H1 (cell line): Measurements from ENCODE around the gene PDIA6. TPM values are rescaled to one million over a fixed set of nuclear protein-coding genes. Genes with fewer than 3 reads are reported as not detected.

Experiments
- CTCF ChIA-PET: fragments of 300-600 bp; sonication (Branson Sonifier 250); formaldehyde crosslinking; loops from one replicate; lab custom pipeline; 2021; ENCODE audit not compliant: partially characterized antibody; lab: Charles Lee
- POLR2A ChIA-PET: fragments of 300-600 bp; sonication (Branson Sonifier 250); formaldehyde crosslinking; loops from one replicate; lab custom pipeline; 2021; ENCODE audit warnings: inconsistent platforms; ENCODE audit not compliant: partially characterized antibody; lab: Charles Lee
- DNase-seq, 2 experiments: peaks; one replicate each; pipeline versions ENCODE4 v3.0.0 to v3.0.0-alpha.2; 2010 to 2022; ENCODE audit warnings: low spot score in 2 of 2, low read depth in 1 of 2, mixed read lengths in 1 of 2
- FAIRE-seq: peaks from 2 replicates; lab custom pipeline; 2011; peaks lifted over from hg19 to GRCh38; lab: Jason Lieb, UNC
- H2AFZ ChIP-seq: 2 replicates; pipeline ENCODE4 v1.8.1; 2012; ENCODE audit warnings: low read length, inconsistent platforms
- H2AK5ac ChIP-seq: 2 replicates; pipeline ENCODE4 v1.6.1; 2013; ENCODE audit warnings: low read depth, low read length
- H2BK120ac ChIP-seq: replicated peaks from 2 replicates; pipeline ENCODE3; 2013; ENCODE audit warnings: low read depth, low read length, inconsistent platforms
- H2BK12ac ChIP-seq: 2 replicates; pipeline ENCODE4 v1.6.1; 2013; ENCODE audit warnings: low read depth, low read length
- H2BK15ac ChIP-seq: 2 replicates; pipeline ENCODE4 v1.6.1; 2013; ENCODE audit warnings: low read length
- H2BK20ac ChIP-seq: 2 replicates; pipeline ENCODE4 v1.6.1; 2013; ENCODE audit warnings: low read length
- H2BK5ac ChIP-seq: 2 replicates; pipeline ENCODE4 v1.6.1; 2013; ENCODE audit warnings: low read depth, low read length
- H3K14ac ChIP-seq: 2 replicates; pipeline ENCODE4 v1.6.1; 2013; ENCODE audit warnings: inconsistent platforms; ENCODE audit not compliant: insufficient read length
- H3K18ac ChIP-seq: 2 replicates; pipeline ENCODE4 v1.6.1; 2013; ENCODE audit warnings: low read length; ENCODE audit errors: extremely low read depth
- H3K23ac ChIP-seq: 2 replicates; pipeline ENCODE4 v1.6.1; 2013; ENCODE audit warnings: inconsistent platforms; ENCODE audit not compliant: insufficient read length
- H3K23me2 ChIP-seq: 2 replicates; pipeline ENCODE4 v1.6.1; 2013; ENCODE audit warnings: low read depth, low read length
- H3K27ac ChIP-seq: 2 replicates; pipeline ENCODE4 v1.6.1; 2011; ENCODE audit warnings: low read depth, low read length, inconsistent platforms
- H3K27me3 ChIP-seq, 4 experiments: replicated peaks in 1 of 4; 1 replicate in 1 of 4; 2 replicates in 3 of 4; pipeline versions ENCODE4 v1.6.1 to v1.8.1; 2011 to 2013; ENCODE audit warnings: low read length in 3 of 4, mild to moderate bottlenecking in 3 of 4, inconsistent platforms in 2 of 4, mixed read lengths in 2 of 4, moderate library complexity in 1 of 4; ENCODE audit not compliant: control insufficient read depth in 3 of 4, insufficient read depth in 3 of 4; ENCODE audit errors: extremely low read depth in 1 of 4
- H3K36me3 ChIP-seq, 4 experiments: 2 replicates each; pipeline versions ENCODE4 v1.6.1 to v1.8.1; 2011 to 2013; ENCODE audit warnings: mild to moderate bottlenecking in 4 of 4, low read length in 3 of 4, moderate library complexity in 2 of 4, control low read depth in 1 of 4, inconsistent platforms in 1 of 4; ENCODE audit not compliant: insufficient read depth in 4 of 4, control insufficient read depth in 2 of 4
- H3K4ac ChIP-seq: replicated peaks from 2 replicates; pipeline ENCODE3; 2013; ENCODE audit warnings: low read length, low read depth, mixed read lengths, inconsistent platforms; ENCODE audit not compliant: insufficient read length
- H3K4me1 ChIP-seq, 4 experiments: replicated peaks in 1 of 4; 1 replicate in 1 of 4; 2 replicates in 3 of 4; pipeline versions ENCODE4 v1.6.1 to v1.8.1; 2011 to 2013; ENCODE audit warnings: low read length in 3 of 4, inconsistent platforms in 2 of 4, mixed read lengths in 1 of 4; ENCODE audit not compliant: insufficient read depth in 4 of 4, control insufficient read depth in 3 of 4
- H3K4me2 ChIP-seq, 2 experiments: 2 replicates each; pipeline versions ENCODE4 v1.6.1 to v1.8.1; 2011 to 2013; ENCODE audit warnings: low read depth in 2 of 2, low read length in 2 of 2, control low read depth in 1 of 2, inconsistent platforms in 1 of 2, mild to moderate bottlenecking in 1 of 2; ENCODE audit not compliant: insufficient read depth in 1 of 2
- H3K4me3 ChIP-seq, 4 experiments: fragments of 200-600, 300-600 bp in 1 of 4; sonication (generic), shearing (Covaris generic), sonication (Bioruptor Twin) in 1 of 4; 2 replicates each; pipeline versions ENCODE4 v1.5.1 to v1.8.1; 2011 to 2016; ENCODE audit warnings: low read length in 4 of 4, low read depth in 3 of 4, control low read depth in 2 of 4, inconsistent platforms in 2 of 4, mild to moderate bottlenecking in 2 of 4, mixed read lengths in 1 of 4, moderate library complexity in 1 of 4; ENCODE audit not compliant: insufficient read depth in 2 of 4; ENCODE audit errors: extremely low read depth in 1 of 4
- H3K56ac ChIP-seq: replicated peaks from 2 replicates; pipeline ENCODE3; 2013; ENCODE audit warnings: low read depth, mild to moderate bottlenecking, mixed read lengths, low read length, inconsistent platforms; ENCODE audit not compliant: insufficient read length
- H3K79me1 ChIP-seq: 2 replicates; pipeline ENCODE4 v1.6.1; 2013; ENCODE audit warnings: low read depth, low read length, control low read depth
- H3K79me2 ChIP-seq, 2 experiments: 2 replicates each; pipeline versions ENCODE4 v1.6.1 to v1.8.1; 2012 to 2013; ENCODE audit warnings: low read length in 2 of 2, mild to moderate bottlenecking in 2 of 2, inconsistent platforms in 1 of 2; ENCODE audit not compliant: insufficient read depth in 2 of 2, control insufficient read depth in 1 of 2
- H3K9ac ChIP-seq, 4 experiments: replicated peaks in 1 of 4; 1 replicate in 1 of 4; 2 replicates in 3 of 4; pipeline versions ENCODE4 v1.6.1 to v1.8.1; 2011 to 2013; ENCODE audit warnings: low read depth in 3 of 4, low read length in 3 of 4, control low read depth in 2 of 4, mild to moderate bottlenecking in 2 of 4, moderate library complexity in 2 of 4, inconsistent platforms in 1 of 4; ENCODE audit errors: extremely low read depth in 1 of 4
- H3K9me3 ChIP-seq, 2 experiments: 2 replicates each; pipeline versions ENCODE4 v1.6.1 to v1.8.1; 2012 to 2013; ENCODE audit warnings: mild to moderate bottlenecking in 2 of 2, moderate library complexity in 2 of 2, control low read depth in 1 of 2, inconsistent platforms in 1 of 2, low read depth in 1 of 2, low read length in 1 of 2, mixed read lengths in 1 of 2; ENCODE audit not compliant: insufficient read depth in 2 of 2
- H4K20me1 ChIP-seq, 2 experiments: replicated peaks in 1 of 2; 2 replicates each; pipeline versions ENCODE3 to v1.8.1; 2011 to 2013; ENCODE audit warnings: inconsistent platforms in 2 of 2, low read length in 2 of 2, mild to moderate bottlenecking in 1 of 2; ENCODE audit not compliant: insufficient read depth in 2 of 2, control insufficient read depth in 1 of 2
- H4K5ac ChIP-seq: 2 replicates; pipeline ENCODE4 v1.6.1; 2013; ENCODE audit warnings: low read length, low read depth, mixed read lengths, inconsistent platforms; ENCODE audit not compliant: insufficient read length
- H4K8ac ChIP-seq: 2 replicates; pipeline ENCODE4 v1.8.0; 2013; ENCODE audit warnings: mild to moderate bottlenecking, moderate library complexity, low read length, inconsistent platforms; ENCODE audit not compliant: insufficient read depth; ENCODE audit errors: extremely low read depth
- H4K91ac ChIP-seq: replicated peaks from 2 replicates; pipeline ENCODE3; 2013; ENCODE audit warnings: low read length, mixed read lengths, inconsistent platforms; ENCODE audit not compliant: insufficient read length
- BACH1 ChIP-seq: IDR thresholded peaks from 2 replicates; pipeline ENCODE4 v1.6.1; 2012; ENCODE audit warnings: low read length, improper control_type of control experiment
- CEBPB ChIP-seq: IDR thresholded peaks from 2 replicates; pipeline ENCODE4 v1.6.1; 2012; ENCODE audit warnings: low read depth, low read length
- CREB1 ChIP-seq: IDR thresholded peaks from 2 replicates; pipeline ENCODE4 v1.6.1; 2012; ENCODE audit warnings: inconsistent platforms
- GTF2F1 ChIP-seq: IDR thresholded peaks from 2 replicates; pipeline ENCODE4 v1.6.1; 2012; ENCODE audit warnings: low read depth, low read length, improper control_type of control experiment, borderline replicate concordance
- KDM1A ChIP-seq: fragments of 200-600, 300-600 bp; sonication (generic); IDR thresholded peaks from 2 replicates; pipeline ENCODE4 v1.7.1; 2016; ENCODE audit warnings: mild to moderate bottlenecking, low read length, borderline replicate concordance
- POLR2A ChIP-seq, 2 experiments: IDR thresholded peaks; 1 replicate in 1 of 2; 2 replicates in 1 of 2; pipeline ENCODE4 v1.6.1; 2011; ENCODE audit warnings: low read depth in 2 of 2, low read length in 2 of 2, mild to moderate bottlenecking in 2 of 2; ENCODE audit errors: control extremely low read depth in 1 of 2
- SP1 ChIP-seq: IDR thresholded peaks from 2 replicates; pipeline ENCODE4 v1.6.1; 2011; ENCODE audit warnings: low read depth, low read length
- SP2 ChIP-seq: IDR thresholded peaks from 2 replicates; pipeline ENCODE4 v1.6.1; 2012; ENCODE audit warnings: mild to moderate bottlenecking, low read length, inconsistent platforms
- SUZ12 ChIP-seq: fragments of 200-600 bp; sonication (generic); IDR thresholded peaks from 2 replicates; pipeline ENCODE4 v1.6.1; 2012; ENCODE audit warnings: mild to moderate bottlenecking, inconsistent platforms, low read length, moderate library complexity, mixed read lengths
- TCF12 ChIP-seq: IDR thresholded peaks from 2 replicates; pipeline ENCODE4 v1.6.1; 2011; ENCODE audit warnings: low read depth, mild to moderate bottlenecking, low read length
- YY1 ChIP-seq: IDR thresholded peaks from 2 replicates; pipeline ENCODE4 v1.6.1; 2011; ENCODE audit warnings: low read depth, mild to moderate bottlenecking, low read length
- WGBS, 2 experiments: shearing (Covaris generic) in 1 of 2; methylation state at CpG; one replicate each; pipeline versions ENCODE4 v1.1.6 to v1.1.7; 2013 to 2015; ENCODE audit warnings: low lambda C conversion rate in 2 of 2, mixed read lengths in 2 of 2, inconsistent platforms in 1 of 2, low coverage in 1 of 2, missing lambda C conversion rate in 1 of 2; ENCODE audit not compliant: insufficient replicate concordance in 2 of 2, insufficient coverage in 1 of 2, insufficient read length in 1 of 2; ENCODE audit errors: extremely low coverage in 1 of 2, missing lambda C conversion rate in 1 of 2; 5-methylcytosine and 5-hydroxymethylcytosine counted together
- polyA plus RNA-seq, 7 experiments: library from polyadenylated mRNA; depleted of rRNA in 3 of 7; stranded (reverse) in 5 of 7; unstranded in 2 of 7; fragments of >200 nt in 5 of 7; fragments of 200-250 nt in 2 of 7; gene quantifications; 1 replicate in 5 of 7; 2 replicates in 1 of 7; 4 replicates in 1 of 7; pipeline versions ENCODE4 v1.2.1 to v1.2.3, GENCODE V29; 2011 to 2013; ENCODE audit warnings: missing spikeins in 2 of 7, mixed read lengths in 2 of 7
- total RNA-seq: library from RNA; stranded (reverse); fragmentation: NEBNext Ultra II Directional; extraction: Animal tissue kit (Norgen Biotek cat#: 25700); gene quantifications from 2 replicates; pipeline ENCODE4 v1.2.1, GENCODE V29; 2021

PDIA6 gene
- total and polyA plus RNA-seq, 2 of the 8 experiments (the other 6 are each of a cell fraction or from before 2014, with no cell fraction given) = 181 to 384 TPM

GRCh38 chr2:10777842-10778723, 34.5 kb downstream of the PDIA6 start:
- POLR2A ChIA-PET = interaction anchor here (0.5 to 2.9 kb wide), 4 partner anchors 9 to 644 kb away, joined by 3 to 12 read pairs (median 4); no protein-coding TSS in a partner anchor
- FAIRE-seq = no peak

More at GRCh38 chr2:10777842-10778723, 34.5 kb downstream of the PDIA6 start:
- Histone ChIP-seq H4K91ac (no peak overlapping the region), H3K23ac (no peak overlapping the region), H3K23me2 (no peaks in the 10 kb centered on the region), H3K79me2 (no peaks in the 10 kb centered on the region), H3K4me2 (no peak overlapping the region), H3K4me3 (no peak overlapping the region), H3K9me3 (no peaks in the 10 kb centered on the region), H3K4me1 (peaks cover 0 to 4% (median 2%) of the 10 kb centered on the region in 4 experiments; a peak in 3 of 7 replicates), H2BK15ac (no peak overlapping the region), H2AK5ac (no peak overlapping the region), H4K8ac (peak overlapping the region; percentile 77; the same call in 1 of the 2 replicates), H4K5ac (no peak overlapping the region), H4K20me1 (peaks cover 2 to 15% of the 10 kb centered on the region in 2 experiments), H3K36me3 (peaks cover 15 to 36% (median 26%) of the 10 kb centered on the region in 4 experiments), H3K4ac (no peak overlapping the region), H3K14ac (no peak overlapping the region), H2AFZ (no peak overlapping the region), H3K27me3 (no peaks in the 10 kb centered on the region), H3K79me1 (peaks cover 3% of the 10 kb centered on the region; the same call in 1 of the 2 replicates), H2BK20ac (no peak overlapping the region), H2BK120ac (no peak overlapping the region), H3K9ac (no peak overlapping the region), H2BK12ac (no peak overlapping the region), H3K56ac (no peak overlapping the region), H2BK5ac (no peak overlapping the region), H3K18ac (no peak overlapping the region), H3K27ac (no peak overlapping the region)
- no peak for DNase-seq
- CTCF ChIA-PET = interaction anchor here (0.5 to 2.1 kb wide), 7 partner anchors 8 to 203 kb away, joined by 3 to 6 read pairs (median 3); no protein-coding TSS in a partner anchor
- 91% methylated on average over 23 of the region's 27 CpGs; no CpG with 5 or more reads in 1 of the 2 experiments for WGBS, 2 experiments
- TF ChIP-seq TCF12 (no peak), SP1 (no peak), BACH1 (no peak), SP2 (no peak), SUZ12 (no peak), KDM1A (no peak), GTF2F1 (no peak), CEBPB (no peak), YY1 (no peak), POLR2A (IDR thresholded peaks at IDR 0.05; ENCODE audit: control extremely low read depth in 1 of 2, low read depth in 2 of 2, low read length in 2 of 2) (no peak), CREB1 (no peak)
